Fibroblast of pulmonary artery (primary cell): ENCODE results near the gene HUNK.

Experiments used
- DNase-seq: peaks from one replicate; pipeline ENCODE4 v3.0.0-alpha.2; 2010; ENCODE audit warnings: low read depth
- H3K4me3 ChIP-seq: replicated peaks from 2 replicates; pipeline ENCODE4 v1.5.1; 2011; ENCODE audit warnings: low read depth, mild to moderate bottlenecking, control low read depth, low read length, moderate library complexity
- CTCF ChIP-seq: IDR thresholded peaks from 2 replicates; pipeline ENCODE4 v1.5.1; 2011; ENCODE audit warnings: mild to moderate bottlenecking, control low read depth, low read length, inconsistent platforms; ENCODE audit errors: missing control alignments

HUNK gene

GRCh38 chr21:32004291-32004690 lies 131.5 kb downstream of the HUNK start:
- TF ChIP-seq CTCF: no peak
- no peak for DNase-seq
- no peak overlapping the region for H3K4me3 ChIP-seq

DNA sequence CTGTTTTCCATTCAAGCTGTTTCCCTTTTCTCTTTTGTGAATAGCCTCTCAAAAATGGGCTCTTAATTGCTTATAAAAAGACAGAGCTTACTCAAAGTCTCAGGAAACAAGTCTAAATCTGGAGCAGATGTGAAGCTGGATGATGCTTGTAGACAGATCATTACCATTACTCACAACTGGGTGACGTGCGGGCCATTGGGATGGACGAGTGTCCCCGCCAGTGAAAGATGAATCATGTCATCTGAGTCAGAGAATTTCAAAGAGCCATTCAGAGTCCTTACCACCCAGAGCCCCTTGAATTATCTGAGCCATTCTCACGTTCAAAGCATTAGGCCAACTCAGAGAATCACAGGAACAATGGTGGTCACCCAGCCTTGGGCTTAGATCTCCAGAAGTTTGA lies 134.6 kb downstream of the HUNK start:
- DNase-seq: no peak
- no peak overlapping the region for H3K4me3 ChIP-seq
- TF ChIP-seq CTCF: no peak

- TF ChIP-seq CTCF: no peak
- no peak overlapping the region for H3K4me3 ChIP-seq
Measured at GRCh38 chr21:32008714-32009113, 135.9 kb downstream of the HUNK start.

GRCh38 chr21:32009263-32009662 lies 136.4 kb downstream of the HUNK start:
- DNase-seq: no peak
- H3K4me3 ChIP-seq: no peak overlapping the region
- TF ChIP-seq CTCF: no peak

More at GRCh38 chr21:32008714-32009113, 135.9 kb downstream of the HUNK start:
- no peak for DNase-seq

DNA sequence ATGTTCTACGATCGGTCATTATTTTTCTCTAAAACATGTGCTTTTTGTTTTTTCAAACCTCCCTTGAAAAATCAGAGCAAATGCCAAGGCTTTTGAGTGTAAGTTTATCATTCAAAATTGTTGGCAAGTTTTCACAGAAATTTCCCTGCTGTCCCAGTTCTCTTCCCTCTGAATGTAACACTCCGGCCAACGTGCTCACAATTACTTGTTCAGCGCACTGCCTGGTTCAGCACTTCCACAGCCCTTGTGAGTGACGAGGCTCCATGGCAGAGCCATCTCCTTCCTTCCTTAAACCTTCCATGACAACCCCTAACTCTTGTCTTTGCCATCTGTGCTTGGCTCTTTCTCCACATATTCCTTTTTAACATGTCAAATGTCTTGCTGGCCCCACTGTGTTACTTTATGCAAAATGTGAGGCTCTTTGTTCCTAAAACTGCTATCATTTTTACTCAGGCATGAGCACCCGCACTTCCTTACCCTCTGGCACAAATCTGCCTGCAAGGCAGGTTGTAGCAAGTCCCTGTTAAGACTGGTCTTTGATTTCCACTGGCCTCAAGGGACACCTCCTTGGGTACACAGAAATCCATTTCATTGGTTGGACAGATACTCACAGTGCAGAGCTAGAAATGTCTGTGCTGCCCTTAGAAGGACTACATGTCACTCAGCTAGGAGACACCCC lies 142.8 kb downstream of the HUNK start:
- TF ChIP-seq CTCF: no peak
- no peak overlapping the region for H3K4me3 ChIP-seq
- DNase-seq: no peak

DNA sequence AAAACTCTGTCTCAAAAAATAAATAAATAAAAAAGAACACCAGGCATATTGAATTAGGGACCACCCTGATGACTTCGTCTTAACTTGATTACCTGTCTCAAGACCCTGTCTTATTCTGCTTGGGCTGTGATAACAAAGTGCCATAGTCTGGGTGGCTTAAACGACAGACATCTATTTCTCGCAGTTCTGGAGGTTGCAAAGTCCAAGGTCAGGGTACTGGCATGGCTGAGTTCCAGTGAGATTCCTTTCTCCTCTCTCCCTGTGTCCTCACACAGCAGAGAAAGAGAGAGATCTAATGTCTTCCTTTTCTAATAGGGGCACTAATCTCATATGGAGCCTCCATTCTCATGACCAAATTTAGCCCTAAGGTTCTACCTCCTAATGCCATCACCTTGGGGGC lies 145.6 kb downstream of the HUNK start:
- TF ChIP-seq CTCF: no peak
- no peak overlapping the region for H3K4me3 ChIP-seq

DNA sequence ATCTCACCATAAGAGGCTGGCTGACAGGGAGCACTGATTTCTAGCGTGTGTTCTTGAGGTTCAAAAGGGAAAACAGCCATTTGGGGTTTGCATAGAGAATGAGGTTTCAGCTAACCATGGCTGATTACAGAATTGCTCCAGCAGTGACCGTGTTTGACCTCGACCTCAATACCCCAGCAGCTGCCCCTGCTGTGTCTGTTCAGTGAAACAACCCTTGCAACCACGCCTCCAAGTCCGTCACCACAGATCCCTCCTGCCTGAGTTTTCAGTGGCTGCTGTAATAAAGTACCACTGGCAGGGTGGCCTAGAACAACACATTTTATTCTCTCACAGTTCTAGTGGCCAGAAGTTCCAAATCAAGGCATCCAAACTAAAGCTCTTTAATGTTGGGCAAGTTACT lies 147.7 kb downstream of the HUNK start:
- H3K4me3 ChIP-seq: no peak overlapping the region
- TF ChIP-seq CTCF: no peak
- DNase-seq: no peak

More for the DNA sequence above, 145.6 kb downstream of the HUNK start:
- no peak for DNase-seq
